Lung (tissue), 12 donors: ENCODE results near the gene PACS1. TPM values are rescaled to one million over a fixed set of nuclear protein-coding genes. Genes with fewer than 3 reads are reported as not detected.
A peak's percentile ranks its signal among the peaks of the same experiment; 100 is the strongest.

ENCODE experiments used
- ATAC-seq: fragments of 200-7000 bp; cut with Tn5 transposase; one replicate; pipeline ENCODE4 v1.9.1; 2020; ENCODE audit warnings: moderate number of reproducible peaks; ENCODE audit not compliant: insufficient read depth, low FRiP score
- DNase-seq, 3 donors: peaks; one replicate each; pipeline ENCODE4 v3.0.0-alpha.2; 2013 to 2017
- H3K27ac ChIP-seq, 2 donors: one replicate each; pipeline ENCODE4 v1.5.1; 2013; ENCODE audit warnings: mild to moderate bottlenecking in 2 of 2, moderate library complexity in 2 of 2, control low read depth in 1 of 2, inconsistent platforms in 1 of 2, low read depth in 1 of 2, low read length in 1 of 2
- H3K27me3 ChIP-seq, 3 donors: one replicate each; pipeline ENCODE4 v1.5.1; 2013; ENCODE audit warnings: low read length in 2 of 3; ENCODE audit not compliant: control insufficient read depth in 3 of 3, insufficient read depth in 3 of 3
- H3K36me3 ChIP-seq, 4 donors: one replicate each; pipeline ENCODE4 v1.5.1; 2013; ENCODE audit warnings: low read length in 4 of 4, mild to moderate bottlenecking in 1 of 4, moderate library complexity in 1 of 4; ENCODE audit not compliant: control insufficient read depth in 4 of 4, insufficient read depth in 4 of 4
- H3K4me1 ChIP-seq, 5 donors: one replicate each; pipeline ENCODE4 v1.5.1; 2013; ENCODE audit warnings: low read length in 5 of 5, mild to moderate bottlenecking in 2 of 5, moderate library complexity in 1 of 5; ENCODE audit not compliant: control insufficient read depth in 5 of 5, insufficient read depth in 5 of 5
- H3K4me3 ChIP-seq: one replicate; pipeline ENCODE4 v1.5.1; 2013; ENCODE audit warnings: mild to moderate bottlenecking, control low read depth, moderate library complexity
- H3K9ac ChIP-seq, 2 donors: one replicate each; pipeline ENCODE4 v1.5.1; 2013; ENCODE audit warnings: low read length in 2 of 2, control low read depth in 1 of 2; ENCODE audit not compliant: insufficient read depth in 1 of 2
- H3K9me3 ChIP-seq, 4 donors: one replicate each; pipeline ENCODE4 v1.5.1; 2013; ENCODE audit warnings: low read length in 3 of 4, mild to moderate bottlenecking in 1 of 4, moderate library complexity in 1 of 4; ENCODE audit not compliant: control insufficient read depth in 4 of 4, insufficient read depth in 3 of 4
- WGBS, 2 donors: extraction: QIAGEN DNeasy Blood & Tissue Kit; methylation state at CpG; one replicate each; pipeline ENCODE4 v1.1.7; 2013; 5-methylcytosine and 5-hydroxymethylcytosine counted together
- polyA plus RNA-seq, 2 donors: library from polyadenylated mRNA; stranded (reverse); fragments of 200-250 nt; gene quantifications; one replicate each; pipeline ENCODE4 v1.2.1, GENCODE V29; 2013
- total RNA-seq, 2 donors: library from RNA; depleted of rRNA in 1 of 2; stranded (reverse); fragments of >200 nt in 1 of 2; gene quantifications; one replicate each; pipeline ENCODE4 v1.2.1, GENCODE V29; 2014 to 2021
- TF ChIP-seq, protein P1 (sequence below): IDR thresholded peaks from 2 replicates; pipeline ENCODE4 v1.5.1; 2012; ENCODE audit warnings: mild to moderate bottlenecking; ENCODE audit errors: control extremely low read depth, extremely low read depth
- donor health status: control.
- donor health status: control.
- donor health status: Bipolar disorder and iron deficiency.
- donor health status: healthy.
- donor health status: DM: yes; HTN: yes; CAD: no.

PACS1 gene
- total and polyA plus RNA-seq, 4 donors = 22.2 to 48.8 (median 34.7) TPM

DNA sequence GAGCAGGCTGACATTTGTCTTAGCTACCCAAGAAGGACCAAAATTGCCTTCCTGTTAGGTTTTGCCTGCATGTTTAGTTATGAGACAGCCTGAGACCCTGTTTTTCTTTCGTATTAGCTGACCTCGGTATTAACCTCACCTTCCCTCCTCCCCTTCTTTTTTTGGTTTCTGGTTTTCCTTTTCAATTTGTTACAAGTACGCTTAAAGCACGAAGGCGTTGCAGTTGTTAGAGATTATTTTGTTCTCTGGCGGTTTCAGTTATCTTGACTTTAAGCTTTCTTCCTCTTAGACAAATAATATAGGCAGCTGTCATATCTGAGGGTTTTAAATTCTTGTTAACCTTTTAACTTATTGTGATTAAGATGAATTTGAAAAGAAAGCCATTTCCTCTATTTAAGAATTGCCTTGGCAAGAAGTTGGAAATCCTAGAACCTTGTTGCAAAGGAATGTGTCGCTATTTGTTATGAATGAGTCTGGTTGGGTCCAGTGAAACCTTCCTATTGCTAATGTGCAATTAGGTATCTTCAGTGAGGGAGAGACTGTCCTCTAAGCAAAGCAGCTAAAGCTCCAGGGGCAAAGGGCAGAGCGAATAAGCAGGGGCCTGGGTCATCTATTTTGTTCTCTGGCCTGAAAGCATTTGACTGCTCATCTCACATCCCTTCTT lies 45.7 kb downstream of the PACS1 start:
- Histone ChIP-seq H3K36me3 (no peaks in the 10 kb centered on the region), H3K27me3 (no peaks in the 10 kb centered on the region), H3K27ac (peak overlapping the region in 1 of 2 donors; percentile 37), H3K9me3 (no peaks in the 10 kb centered on the region), H3K4me3 (no peak overlapping the region), H3K9ac (no peak overlapping the region), H3K4me1 (peaks cover 5 to 28% (median 17%) of the 10 kb centered on the region in 5 donors)
- ATAC-seq (no peak), DNase-seq (no peak)
- WGBS, 2 donors = 27 to 29% methylated on average over 8 of the region's 8 CpGs
- TF ChIP-seq, protein P1, sequence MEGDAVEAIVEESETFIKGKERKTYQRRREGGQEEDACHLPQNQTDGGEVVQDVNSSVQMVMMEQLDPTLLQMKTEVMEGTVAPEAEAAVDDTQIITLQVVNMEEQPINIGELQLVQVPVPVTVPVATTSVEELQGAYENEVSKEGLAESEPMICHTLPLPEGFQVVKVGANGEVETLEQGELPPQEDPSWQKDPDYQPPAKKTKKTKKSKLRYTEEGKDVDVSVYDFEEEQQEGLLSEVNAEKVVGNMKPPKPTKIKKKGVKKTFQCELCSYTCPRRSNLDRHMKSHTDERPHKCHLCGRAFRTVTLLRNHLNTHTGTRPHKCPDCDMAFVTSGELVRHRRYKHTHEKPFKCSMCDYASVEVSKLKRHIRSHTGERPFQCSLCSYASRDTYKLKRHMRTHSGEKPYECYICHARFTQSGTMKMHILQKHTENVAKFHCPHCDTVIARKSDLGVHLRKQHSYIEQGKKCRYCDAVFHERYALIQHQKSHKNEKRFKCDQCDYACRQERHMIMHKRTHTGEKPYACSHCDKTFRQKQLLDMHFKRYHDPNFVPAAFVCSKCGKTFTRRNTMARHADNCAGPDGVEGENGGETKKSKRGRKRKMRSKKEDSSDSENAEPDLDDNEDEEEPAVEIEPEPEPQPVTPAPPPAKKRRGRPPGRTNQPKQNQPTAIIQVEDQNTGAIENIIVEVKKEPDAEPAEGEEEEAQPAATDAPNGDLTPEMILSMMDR = no peak

DNA sequence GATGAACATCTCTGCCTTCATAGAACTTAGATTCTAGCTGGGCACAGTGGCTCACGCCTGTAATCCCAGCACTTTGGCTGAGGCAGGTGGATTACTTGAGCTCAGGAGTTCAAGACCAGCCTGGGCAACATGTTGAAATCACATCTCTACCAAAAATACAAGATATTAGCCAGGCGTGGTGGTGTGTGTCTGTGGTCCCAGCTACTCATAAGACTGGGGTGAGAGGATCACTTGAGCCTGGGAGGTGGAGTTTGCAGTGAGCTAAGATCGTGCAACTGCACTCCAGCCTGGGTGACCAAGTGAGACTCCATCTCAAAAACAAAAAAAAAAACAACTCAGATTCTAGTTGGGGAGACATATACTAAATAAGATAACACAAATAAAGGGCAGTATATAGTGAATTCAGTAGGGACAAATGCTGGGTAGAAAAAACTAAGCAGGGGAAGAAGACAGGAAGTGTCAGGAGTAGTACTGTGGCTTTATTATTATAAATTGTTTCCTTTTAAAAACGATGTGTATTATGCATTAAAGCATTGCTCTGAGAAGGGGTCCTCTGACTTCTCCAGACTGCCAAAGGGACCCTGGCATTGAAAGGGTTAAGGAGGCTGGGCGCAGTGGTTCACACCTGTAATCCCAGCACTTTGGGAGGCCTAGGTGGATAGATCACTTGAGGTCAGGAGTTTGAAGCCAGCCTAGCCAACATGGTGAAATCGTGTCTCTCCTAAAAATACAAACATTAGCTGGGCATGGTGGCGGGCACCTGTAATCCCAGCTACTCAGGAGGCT lies 46.7 kb downstream of the PACS1 start:
- WGBS, 2 donors = 58 to 71% methylated on average over 7 of the region's 7 CpGs
- no peak overlapping the region for H3K27ac ChIP-seq

DNA sequence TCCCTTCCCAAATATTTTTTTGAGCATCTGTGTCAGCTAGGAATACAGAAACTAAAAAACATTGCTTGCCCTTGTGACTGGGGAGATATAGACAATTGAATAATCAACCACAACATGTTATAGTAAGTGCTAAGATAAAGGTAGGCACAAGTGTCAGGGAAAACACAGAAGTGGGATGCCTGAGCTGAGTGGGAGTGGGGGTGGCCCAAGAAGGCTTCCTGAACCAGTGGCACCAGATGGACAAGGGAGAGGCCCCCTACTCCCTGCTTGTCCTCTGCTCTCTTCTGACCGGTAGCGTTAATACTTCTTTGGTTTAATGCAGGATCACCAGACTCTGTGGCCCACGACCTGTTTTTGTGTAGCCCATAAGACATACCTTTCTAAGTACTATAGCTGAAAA lies 48.8 kb downstream of the PACS1 start:
- H3K9me3 ChIP-seq = no peaks in the 10 kb centered on the region
- DNase-seq (no peak), ATAC-seq (no peak)
- no peak overlapping the region for H3K4me3 ChIP-seq
- no peaks in the 10 kb centered on the region for H3K27me3 ChIP-seq
- H3K9ac ChIP-seq = no peak overlapping the region
- TF ChIP-seq, protein P1 = no peak
- WGBS, 2 donors = 62 to 65% methylated on average over 3 of the region's 3 CpGs
- H3K36me3 ChIP-seq = no peaks in the 10 kb centered on the region
- peak overlapping the region in 1 of 2 donors; percentile 85 for H3K27ac ChIP-seq
- H3K4me1 ChIP-seq = peaks cover 0 to 24% (median 14%) of the 10 kb centered on the region in 5 donors

More for the DNA sequence above, 46.7 kb downstream of the PACS1 start:
- Histone ChIP-seq H3K9ac (no peak overlapping the region), H3K4me1 (peaks cover 5 to 28% (median 16%) of the 10 kb centered on the region in 5 donors), H3K36me3 (no peaks in the 10 kb centered on the region), H3K27me3 (no peaks in the 10 kb centered on the region), H3K9me3 (no peaks in the 10 kb centered on the region), H3K4me3 (no peak overlapping the region)
- DNase-seq = no peak
- no peak for ATAC-seq
- TF ChIP-seq, protein P1 = no peak
